ENCODE data around the gene ALB.

Gene ALB

GRCh38 chr4:73409012-73409862, 5.2 kb downstream of the ALB start:
- DNase-seq, result no peak

GRCh38 chr4:73409978-73410548, 6.0 kb downstream of the ALB start:
- DNase-seq, result no peak

GRCh38 chr4:73410916-73411730, 7.0 kb downstream of the ALB start:
- no peak for DNase-seq

GRCh38 chr4:73411731-73412414, 7.8 kb downstream of the ALB start:
- DNase-seq, result no peak

- no peak for DNase-seq
Measured at GRCh38 chr4:73413294-73413755, 9.2 kb downstream of the ALB start.

GRCh38 chr4:73414936-73415271, 10.8 kb downstream of the ALB start:
- no peak for DNase-seq

- DNase-seq, result no peak
Measured at GRCh38 chr4:73415807-73416238, 11.7 kb downstream of the ALB start.

- no peak for DNase-seq
Measured at GRCh38 chr4:73416423-73417087, 12.5 kb downstream of the ALB start.

- DNase-seq, result no peak
Measured at GRCh38 chr4:73417342-73417741, 13.3 kb downstream of the ALB start.

- DNase-seq, result no peak
Measured at GRCh38 chr4:73417973-73418372, 13.9 kb downstream of the ALB start.

- no peak for DNase-seq
Measured at GRCh38 chr4:73418677-73419076, 14.6 kb downstream of the ALB start.

- DNase-seq, result no peak
Measured at GRCh38 chr4:73419106-73420038, 15.3 kb downstream of the ALB start.

GRCh38 chr4:73420615-73421014, 16.5 kb downstream of the ALB start:
- no peak for DNase-seq

GRCh38 chr4:73421708-73422457, 17.8 kb downstream of the ALB start:
- DNase-seq, result no peak

GRCh38 chr4:73422458-73422752, 18.3 kb downstream of the ALB start:
- DNase-seq, result no peak

- no peak for DNase-seq
Measured at GRCh38 chr4:73423184-73423583, 19.1 kb downstream of the ALB start.

- no peak for DNase-seq
Measured at GRCh38 chr4:73426666-73427065, 22.6 kb downstream of the ALB start.

- DNase-seq, result no peak
Measured at GRCh38 chr4:73429118-73429517, 25.0 kb downstream of the ALB start.

GRCh38 chr4:73429826-73430587, 25.9 kb downstream of the ALB start:
- DNase-seq, result no peak

GRCh38 chr4:73431813-73432168, 27.7 kb downstream of the ALB start:
- DNase-seq, result no peak

Data from activated CD4-positive, alpha-beta T cell treated with anti-CD3 and anti-CD28 coated beads, Interleukin-2, amount 50 U/mL, for 48 hours (primary cell).